ENCODE results near the gene FBH1. TPM values are rescaled to one million over a fixed set of nuclear protein-coding genes. Genes with fewer than 3 reads are reported as not detected.

The FBH1 gene
- total RNA-seq, 2 donors from 2014 or later = 30.9 to 63.6 TPM

DNA sequence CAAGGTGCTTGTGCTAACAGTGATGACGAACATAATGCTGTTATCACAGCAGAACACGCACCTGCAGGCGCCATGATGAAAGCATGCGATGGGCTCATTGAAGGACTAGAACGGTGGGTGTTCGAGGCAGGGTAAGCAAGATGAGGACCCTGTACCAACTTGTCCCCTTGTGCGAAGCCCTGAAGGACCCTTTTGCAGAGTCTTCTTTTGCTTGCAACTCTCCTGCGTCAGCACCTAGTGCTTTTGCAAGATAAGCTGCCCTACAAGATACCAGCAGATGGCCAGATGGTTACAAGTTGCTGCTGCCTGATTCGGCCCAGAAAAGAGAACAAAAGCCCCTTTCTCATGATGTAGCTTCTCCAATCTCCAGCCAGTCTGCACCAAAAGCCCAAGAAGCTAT lies 91.5 kb downstream of the FBH1 start:
- TF ChIP-seq, protein P1, sequence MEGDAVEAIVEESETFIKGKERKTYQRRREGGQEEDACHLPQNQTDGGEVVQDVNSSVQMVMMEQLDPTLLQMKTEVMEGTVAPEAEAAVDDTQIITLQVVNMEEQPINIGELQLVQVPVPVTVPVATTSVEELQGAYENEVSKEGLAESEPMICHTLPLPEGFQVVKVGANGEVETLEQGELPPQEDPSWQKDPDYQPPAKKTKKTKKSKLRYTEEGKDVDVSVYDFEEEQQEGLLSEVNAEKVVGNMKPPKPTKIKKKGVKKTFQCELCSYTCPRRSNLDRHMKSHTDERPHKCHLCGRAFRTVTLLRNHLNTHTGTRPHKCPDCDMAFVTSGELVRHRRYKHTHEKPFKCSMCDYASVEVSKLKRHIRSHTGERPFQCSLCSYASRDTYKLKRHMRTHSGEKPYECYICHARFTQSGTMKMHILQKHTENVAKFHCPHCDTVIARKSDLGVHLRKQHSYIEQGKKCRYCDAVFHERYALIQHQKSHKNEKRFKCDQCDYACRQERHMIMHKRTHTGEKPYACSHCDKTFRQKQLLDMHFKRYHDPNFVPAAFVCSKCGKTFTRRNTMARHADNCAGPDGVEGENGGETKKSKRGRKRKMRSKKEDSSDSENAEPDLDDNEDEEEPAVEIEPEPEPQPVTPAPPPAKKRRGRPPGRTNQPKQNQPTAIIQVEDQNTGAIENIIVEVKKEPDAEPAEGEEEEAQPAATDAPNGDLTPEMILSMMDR (IDR thresholded peaks at IDR 0.05) = no peak
- TF ChIP-seq POLR2A (IDR thresholded peaks at IDR 0.05) = no peak
- intact Hi-C loops (cut with DNase I) = no loop called here
- 80 to 92% methylated on average over 9 of the region's 9 CpGs for WGBS, 2 donors

DNA sequence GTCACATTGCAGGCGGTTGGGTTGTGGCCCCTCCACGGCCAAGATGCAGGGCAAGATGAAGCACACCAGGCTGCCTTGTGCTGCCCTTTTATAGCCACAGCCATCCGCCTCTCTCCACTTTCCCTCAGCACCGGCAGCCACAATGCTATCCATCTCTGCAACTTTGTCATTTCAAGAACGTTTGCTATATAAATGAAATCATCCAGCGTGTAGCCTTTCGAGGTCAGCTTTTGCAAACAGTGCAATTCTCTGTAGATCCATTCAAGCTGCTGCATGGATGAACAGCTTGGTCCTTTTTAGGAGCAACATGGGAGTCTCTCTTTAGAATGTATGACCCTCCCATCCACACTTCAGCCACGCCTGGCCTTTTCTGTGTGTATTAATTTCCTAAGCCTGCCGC lies 93.7 kb downstream of the FBH1 start:
- no peak for DNase-seq
- no peak for ATAC-seq
- intact Hi-C loops (cut with DNase I) = no loop called here
- H3K9me3 ChIP-seq = no peaks in the 10 kb centered on the region
- H3K27me3 ChIP-seq = no peaks in the 10 kb centered on the region
- no peak overlapping the region for H3K4me3 ChIP-seq
- no peak overlapping the region for H3K27ac ChIP-seq
- no peaks in the 10 kb centered on the region for H3K36me3 ChIP-seq (replicated peaks in 1 of 2; ENCODE audit: insufficient read depth in 1 of 2, low read depth in 2 of 2)
- H3K4me1 ChIP-seq = peaks cover 8% of the 10 kb centered on the region
- 73 to 75% methylated on average over 9 of the region's 9 CpGs for WGBS, 2 donors
- TF ChIP-seq, protein P1 (IDR thresholded peaks at IDR 0.05) = no peak
- TF ChIP-seq POLR2A (IDR thresholded peaks at IDR 0.05) = no peak

More for the DNA sequence above, 91.5 kb downstream of the FBH1 start:
- no peak for DNase-seq
- ATAC-seq = no peak
- H3K4me3 ChIP-seq = no peak overlapping the region
- H3K27ac ChIP-seq = no peak overlapping the region
- no peaks in the 10 kb centered on the region for H3K27me3 ChIP-seq
- no peaks in the 10 kb centered on the region for H3K36me3 ChIP-seq (replicated peaks in 1 of 2; ENCODE audit: insufficient read depth in 1 of 2, low read depth in 2 of 2)
- H3K9me3 ChIP-seq = no peaks in the 10 kb centered on the region
- H3K4me1 ChIP-seq = peaks cover 16% of the 10 kb centered on the region

DNA sequence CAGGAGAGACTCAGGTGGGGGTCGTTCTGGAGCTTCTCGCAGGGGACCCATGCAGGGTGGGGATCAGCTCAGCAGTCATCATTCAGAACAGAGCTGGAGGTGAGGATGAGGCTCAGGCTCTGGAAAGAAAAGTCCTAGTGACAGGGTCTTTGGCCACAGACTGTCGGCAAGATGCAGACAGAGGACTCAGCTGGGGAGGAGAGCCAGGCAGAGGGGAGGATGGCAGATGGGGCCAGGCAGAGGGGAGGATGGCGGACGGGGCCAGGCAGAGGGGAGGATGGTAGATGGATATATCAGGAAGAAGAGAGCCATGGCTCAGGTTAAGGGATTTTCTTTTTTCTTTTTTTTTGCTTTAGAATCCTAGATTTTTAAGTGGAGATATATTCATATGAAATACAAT lies 95.0 kb downstream of the FBH1 start:
- TF ChIP-seq, protein P1 (IDR thresholded peaks at IDR 0.05) = no peak
- TF ChIP-seq POLR2A (IDR thresholded peaks at IDR 0.05) = no peak
- no peak overlapping the region for H3K27ac ChIP-seq
- no peak for DNase-seq
- H3K4me1 ChIP-seq = no peaks in the 10 kb centered on the region
- WGBS, 2 donors = 74 to 88% methylated on average over 5 of the region's 5 CpGs
- no peaks in the 10 kb centered on the region for H3K27me3 ChIP-seq
- no peaks in the 10 kb centered on the region for H3K9me3 ChIP-seq
- intact Hi-C loops (cut with DNase I) = no loop called here
- no peak for ATAC-seq
- H3K36me3 ChIP-seq (replicated peaks in 1 of 2; ENCODE audit: insufficient read depth in 1 of 2, low read depth in 2 of 2) = no peaks in the 10 kb centered on the region
- no peak overlapping the region for H3K4me3 ChIP-seq

Other genes with a start within 250 kb of the FBH1 start
- 10 to 100 TPM in 1 of 2 donors, 1 to 10 TPM in 1; 7.6 to 15.0 TPM for gene ASB13, start 223.6 kb upstream of the FBH1 start, total RNA-seq
- 100 to 1,000 TPM in 1 of 2 donors, 10 to 100 TPM in 1; 47.2 to 114 TPM for gene TASOR2, start 205.4 kb upstream of the FBH1 start, total RNA-seq
- gene GDI2, start 76.8 kb upstream of the FBH1 start, total RNA-seq = 100 to 1,000 TPM; 179 to 185 TPM
- 10 to 100 TPM in 1 of 2 donors, 1 to 10 TPM in 1; 9.9 to 13.0 TPM for gene ANKRD16, start 350 bp upstream of the FBH1 start, total RNA-seq
- 10 to 100 TPM; 14.3 to 15.5 TPM for gene IL15RA, start 87.3 kb downstream of the FBH1 start, total RNA-seq
- under 1 TPM; 0.52 to 0.99 TPM for gene IL2RA, start 172.1 kb downstream of the FBH1 start, total RNA-seq
- gene RBM17, start 198.8 kb downstream of the FBH1 start, total RNA-seq = 10 to 100 TPM; 54.5 to 57.0 TPM

All from body of pancreas (tissue), 4 donors.